HCT116 (cell line): ENCODE data around the gene INTS3. TPM values are rescaled to one million over a fixed set of nuclear protein-coding genes. Genes with fewer than 3 reads are reported as not detected.

Source experiments
- ATAC-seq: fragments of 200-7000 bp; cut with Tn5 transposase; 2 replicates; pipeline ENCODE4 v1.9.1; 2020; ENCODE audit warnings: mild to moderate bottlenecking, moderate library complexity
- BruUV-seq: library from RNA; stranded (reverse); fragments of 400-500 nt; replicated peaks from 2 replicates; lab custom pipeline; 2021; lab: Mats Ljungman, UMichigan
- CTCF ChIA-PET: fragments of 300-600 bp; sonication (Branson Sonifier 250); formaldehyde crosslinking; loops from one replicate; lab custom pipeline; 2021; ENCODE audit warnings: antibody characterized with exemption; lab: Charles Lee
- POLR2A ChIA-PET: fragments of 300-600, 350-600 bp; sonication (Branson Sonifier 250); formaldehyde crosslinking; loops from one replicate; lab custom pipeline; 2021; ENCODE audit warnings: antibody characterized with exemption; lab: Charles Lee
- RAD21 ChIA-PET, 2 experiments: fragments of 300-600 bp; sonication (Branson Sonifier 250); formaldehyde crosslinking; loops; one replicate each; lab custom pipeline; 2023; ENCODE audit warnings: low total read pairs in 2 of 2; ENCODE audit not compliant: uncharacterized antibody in 2 of 2, unreplicated experiment in 2 of 2, low non-redundant PET in 1 of 2; lab: Charles Lee
- DNase-seq: peaks from one replicate; pipeline ENCODE4 v3.0.0-alpha.2; 2010; ENCODE audit warnings: low read depth, low spot score
- H2AFZ ChIP-seq: fragments of 200-600 bp; shearing (Covaris generic), sonication (generic); 2 replicates; pipeline ENCODE4 v1.6.1; 2017; ENCODE audit warnings: low read depth, mixed run types, mixed read lengths, antibody characterized with exemption, low read length; ENCODE audit not compliant: poor library complexity, severe bottlenecking
- H3K27ac ChIP-seq: 2 replicates; pipeline ENCODE4 v1.5.1; 2012; ENCODE audit warnings: low read depth, low read length
- H3K27me3 ChIP-seq: fragments of 200-600 bp; sonication (generic); 2 replicates; pipeline ENCODE4 v1.6.1; 2016; ENCODE audit warnings: mixed run types, low read length, mixed read lengths; ENCODE audit not compliant: insufficient read depth
- H3K36me3 ChIP-seq, 2 experiments: fragments of 200-500 bp in 1 of 2; fragments of 200-600 bp in 1 of 2; sonication (Bioruptor generic) in 1 of 2; sonication (generic) in 1 of 2; 2 replicates each; pipeline versions ENCODE4 v1.5.1 to v1.6.1; 2014 to 2016; ENCODE audit warnings: low read length in 2 of 2, inconsistent platforms in 1 of 2, mixed read lengths in 1 of 2, mixed run types in 1 of 2; ENCODE audit not compliant: insufficient read depth in 2 of 2, control insufficient read depth in 1 of 2
- H3K4me1 ChIP-seq, 2 experiments: fragments of 200-600 bp in 1 of 2; sonication (generic) in 1 of 2; 2 replicates each; pipeline versions ENCODE4 v1.5.1 to v1.6.1; 2012 to 2017; ENCODE audit warnings: low read length in 2 of 2, inconsistent platforms in 1 of 2, mild to moderate bottlenecking in 1 of 2, mixed read lengths in 1 of 2, mixed run types in 1 of 2, moderate library complexity in 1 of 2; ENCODE audit not compliant: insufficient read depth in 2 of 2, control insufficient read depth in 1 of 2
- H3K4me2 ChIP-seq: fragments of 200-600 bp; sonication (generic); 2 replicates; pipeline ENCODE4 v1.6.1; 2017; ENCODE audit warnings: mixed run types, low read length, mixed read lengths
- H3K4me3 ChIP-seq, 2 experiments: fragments of 200-600 bp in 1 of 2; sonication (generic) in 1 of 2; replicated peaks in 1 of 2; 2 replicates each; pipeline ENCODE4 v1.5.1; 2011 to 2016; ENCODE audit warnings: low read length in 2 of 2, control low read depth in 1 of 2, low read depth in 1 of 2, mild to moderate bottlenecking in 1 of 2, mixed read lengths in 1 of 2, mixed run types in 1 of 2
- H3K79me2 ChIP-seq: fragments of 200-600 bp; sonication (generic); 2 replicates; pipeline ENCODE4 v1.6.1; 2017; ENCODE audit warnings: mild to moderate bottlenecking, mixed run types, low read length, moderate library complexity, mixed read lengths; ENCODE audit not compliant: insufficient read depth
- H3K9ac ChIP-seq: fragments of 200-600 bp; sonication (generic); 2 replicates; pipeline ENCODE4 v1.6.1; 2016; ENCODE audit warnings: low read length, mixed read lengths
- H3K9me2 ChIP-seq: fragments of 200-600 bp; sonication (generic), shearing (Covaris generic); 2 replicates; pipeline ENCODE4 v1.6.1; 2017; ENCODE audit warnings: mixed run types, mild to moderate bottlenecking, moderate library complexity; ENCODE audit not compliant: insufficient read depth
- H3K9me3 ChIP-seq, 2 experiments: fragments of 200-500 bp in 1 of 2; fragments of 200-600 bp in 1 of 2; sonication (Bioruptor generic) in 1 of 2; sonication (generic) in 1 of 2; 2 replicates each; pipeline ENCODE4 v1.6.1; 2014 to 2017; ENCODE audit warnings: low read length in 2 of 2, mixed read lengths in 2 of 2, inconsistent platforms in 1 of 2, low read depth in 1 of 2, mild to moderate bottlenecking in 1 of 2, mixed run types in 1 of 2, moderate library complexity in 1 of 2; ENCODE audit not compliant: control insufficient read depth in 1 of 2, insufficient read depth in 1 of 2
- H4K20me1 ChIP-seq: fragments of 200-600 bp; sonication (generic), shearing (Covaris generic); 2 replicates; pipeline ENCODE4 v1.6.1; 2017; ENCODE audit warnings: mixed run types, mild to moderate bottlenecking, moderate library complexity; ENCODE audit not compliant: insufficient read depth
- CEBPB ChIP-seq: IDR thresholded peaks from 2 replicates; pipeline ENCODE4 v1.6.1; 2012; ENCODE audit warnings: low read depth
- ELF1 ChIP-seq: IDR thresholded peaks from 2 replicates; pipeline ENCODE4 v1.6.1; 2012; ENCODE audit warnings: low read depth, borderline replicate concordance
- EZH2 ChIP-seq: fragments of 200-600 bp; sonication (generic); IDR thresholded peaks from 2 replicates; pipeline ENCODE4 v1.6.1; 2017; ENCODE audit warnings: antibody characterized with exemption, mixed run types
- JUND ChIP-seq: IDR thresholded peaks from 2 replicates; pipeline ENCODE4 v1.6.1; 2012
- POLR2A ChIP-seq: IDR thresholded peaks from 2 replicates; pipeline ENCODE4 v1.7.0; 2011; ENCODE audit warnings: borderline replicate concordance; ENCODE audit not compliant: insufficient read depth, insufficient read length; ENCODE audit errors: extremely low read depth
- POLR2AphosphoS5 ChIP-seq: IDR thresholded peaks from 2 replicates; pipeline ENCODE4 v1.6.1; 2011; ENCODE audit warnings: mild to moderate bottlenecking, low read depth, low read length, moderate library complexity
- RAD21 ChIP-seq: IDR thresholded peaks from 2 replicates; pipeline ENCODE4 v1.6.1; 2012; ENCODE audit warnings: low read depth, mild to moderate bottlenecking
- SP1 ChIP-seq: IDR thresholded peaks from 2 replicates; pipeline ENCODE4 v1.6.1; 2012; ENCODE audit warnings: low read depth
- SRF ChIP-seq: IDR thresholded peaks from 2 replicates; pipeline ENCODE4 v1.6.1; 2012; ENCODE audit warnings: low read depth
- YY1 ChIP-seq: IDR thresholded peaks from 2 replicates; pipeline ENCODE4 v1.6.1; 2011; ENCODE audit warnings: low read length, low read depth, moderate library complexity, mild to moderate bottlenecking; ENCODE audit not compliant: insufficient replicate concordance; ENCODE audit errors: extremely low read depth
- ZNF274 ChIP-seq: fragments of 200-500 bp; sonication (Bioruptor generic); IDR thresholded peaks from 2 replicates; pipeline ENCODE4 v1.6.1; 2014; ENCODE audit warnings: mild to moderate bottlenecking, low read depth, low read length, inconsistent platforms
- intact Hi-C: fragments of 100-400 bp; cut with micrococcal nuclease; formaldehyde crosslinking; loops from 2 replicates; pipeline ENCODE4 v1.10.0; 2022
- total RNA-seq: library from RNA; stranded (reverse); gene quantifications from one replicate; pipeline ENCODE4 v1.2.1, GENCODE V29; 2021; ENCODE audit not compliant: unreplicated experiment
- TF ChIP-seq, protein P1 (sequence below): IDR thresholded peaks from 2 replicates; pipeline ENCODE4 v1.6.1; 2012
- TF ChIP-seq, protein P2 (sequence below): IDR thresholded peaks from 2 replicates; pipeline ENCODE4 v1.6.1; 2012; ENCODE audit warnings: low read depth
- TF ChIP-seq, protein P3 (sequence below): IDR thresholded peaks from 2 replicates; pipeline ENCODE4 v1.6.1; 2012
- TF ChIP-seq, protein P4 (sequence below): IDR thresholded peaks from 2 replicates; pipeline ENCODE4 v1.6.1; 2011; ENCODE audit warnings: mild to moderate bottlenecking, low read length, moderate library complexity; ENCODE audit not compliant: insufficient replicate concordance; ENCODE audit errors: extremely low read depth

The INTS3 gene
- total RNA-seq, 1 experiment from 2014 or later = 47.6 TPM

DNA sequence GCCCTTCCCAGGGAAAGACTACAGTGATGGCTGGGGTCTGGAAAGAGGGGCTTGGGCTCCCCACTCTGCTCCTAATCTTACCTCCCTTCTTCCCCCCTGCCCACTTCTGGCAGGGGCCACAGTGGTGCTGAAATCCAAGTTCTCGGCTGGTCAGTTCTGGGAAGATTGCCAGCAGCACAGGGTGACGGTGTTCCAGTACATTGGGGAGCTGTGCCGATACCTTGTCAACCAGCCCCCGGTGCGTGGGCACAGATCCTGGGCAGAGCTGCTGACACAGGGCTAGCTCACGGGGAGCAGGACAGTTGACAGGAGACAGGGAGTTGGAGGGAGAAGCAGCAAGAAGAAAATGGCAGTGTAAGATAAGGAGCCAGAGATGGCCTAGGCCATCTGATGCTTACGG lies 49.8 kb downstream of the INTS3 start:
- Histone ChIP-seq H3K27ac (no peak overlapping the region), H3K9ac (no peak overlapping the region), H3K79me2 (no peaks in the 10 kb centered on the region)
- TF ChIP-seq POLR2AphosphoS5 = no peak
- TF ChIP-seq, protein P1, sequence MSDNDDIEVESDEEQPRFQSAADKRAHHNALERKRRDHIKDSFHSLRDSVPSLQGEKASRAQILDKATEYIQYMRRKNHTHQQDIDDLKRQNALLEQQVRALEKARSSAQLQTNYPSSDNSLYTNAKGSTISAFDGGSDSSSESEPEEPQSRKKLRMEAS = no peak
- TF ChIP-seq JUND = no peak
- TF ChIP-seq YY1 = no peak
- TF ChIP-seq, protein P2, sequence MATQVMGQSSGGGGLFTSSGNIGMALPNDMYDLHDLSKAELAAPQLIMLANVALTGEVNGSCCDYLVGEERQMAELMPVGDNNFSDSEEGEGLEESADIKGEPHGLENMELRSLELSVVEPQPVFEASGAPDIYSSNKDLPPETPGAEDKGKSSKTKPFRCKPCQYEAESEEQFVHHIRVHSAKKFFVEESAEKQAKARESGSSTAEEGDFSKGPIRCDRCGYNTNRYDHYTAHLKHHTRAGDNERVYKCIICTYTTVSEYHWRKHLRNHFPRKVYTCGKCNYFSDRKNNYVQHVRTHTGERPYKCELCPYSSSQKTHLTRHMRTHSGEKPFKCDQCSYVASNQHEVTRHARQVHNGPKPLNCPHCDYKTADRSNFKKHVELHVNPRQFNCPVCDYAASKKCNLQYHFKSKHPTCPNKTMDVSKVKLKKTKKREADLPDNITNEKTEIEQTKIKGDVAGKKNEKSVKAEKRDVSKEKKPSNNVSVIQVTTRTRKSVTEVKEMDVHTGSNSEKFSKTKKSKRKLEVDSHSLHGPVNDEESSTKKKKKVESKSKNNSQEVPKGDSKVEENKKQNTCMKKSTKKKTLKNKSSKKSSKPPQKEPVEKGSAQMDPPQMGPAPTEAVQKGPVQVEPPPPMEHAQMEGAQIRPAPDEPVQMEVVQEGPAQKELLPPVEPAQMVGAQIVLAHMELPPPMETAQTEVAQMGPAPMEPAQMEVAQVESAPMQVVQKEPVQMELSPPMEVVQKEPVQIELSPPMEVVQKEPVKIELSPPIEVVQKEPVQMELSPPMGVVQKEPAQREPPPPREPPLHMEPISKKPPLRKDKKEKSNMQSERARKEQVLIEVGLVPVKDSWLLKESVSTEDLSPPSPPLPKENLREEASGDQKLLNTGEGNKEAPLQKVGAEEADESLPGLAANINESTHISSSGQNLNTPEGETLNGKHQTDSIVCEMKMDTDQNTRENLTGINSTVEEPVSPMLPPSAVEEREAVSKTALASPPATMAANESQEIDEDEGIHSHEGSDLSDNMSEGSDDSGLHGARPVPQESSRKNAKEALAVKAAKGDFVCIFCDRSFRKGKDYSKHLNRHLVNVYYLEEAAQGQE = no peak
- TF ChIP-seq, protein P3, sequence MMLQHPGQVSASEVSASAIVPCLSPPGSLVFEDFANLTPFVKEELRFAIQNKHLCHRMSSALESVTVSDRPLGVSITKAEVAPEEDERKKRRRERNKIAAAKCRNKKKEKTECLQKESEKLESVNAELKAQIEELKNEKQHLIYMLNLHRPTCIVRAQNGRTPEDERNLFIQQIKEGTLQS = no peak
- TF ChIP-seq, protein P4, sequence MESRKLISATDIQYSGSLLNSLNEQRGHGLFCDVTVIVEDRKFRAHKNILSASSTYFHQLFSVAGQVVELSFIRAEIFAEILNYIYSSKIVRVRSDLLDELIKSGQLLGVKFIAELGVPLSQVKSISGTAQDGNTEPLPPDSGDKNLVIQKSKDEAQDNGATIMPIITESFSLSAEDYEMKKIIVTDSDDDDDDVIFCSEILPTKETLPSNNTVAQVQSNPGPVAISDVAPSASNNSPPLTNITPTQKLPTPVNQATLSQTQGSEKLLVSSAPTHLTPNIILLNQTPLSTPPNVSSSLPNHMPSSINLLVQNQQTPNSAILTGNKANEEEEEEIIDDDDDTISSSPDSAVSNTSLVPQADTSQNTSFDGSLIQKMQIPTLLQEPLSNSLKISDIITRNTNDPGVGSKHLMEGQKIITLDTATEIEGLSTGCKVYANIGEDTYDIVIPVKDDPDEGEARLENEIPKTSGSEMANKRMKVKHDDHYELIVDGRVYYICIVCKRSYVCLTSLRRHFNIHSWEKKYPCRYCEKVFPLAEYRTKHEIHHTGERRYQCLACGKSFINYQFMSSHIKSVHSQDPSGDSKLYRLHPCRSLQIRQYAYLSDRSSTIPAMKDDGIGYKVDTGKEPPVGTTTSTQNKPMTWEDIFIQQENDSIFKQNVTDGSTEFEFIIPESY = no peak
- no peak for TF ChIP-seq ZNF274
- no peak for TF ChIP-seq ELF1
- no peak for TF ChIP-seq EZH2
- TF ChIP-seq SRF = no peak
- TF ChIP-seq RAD21 = no peak
- no peak for TF ChIP-seq CEBPB
- no peak for TF ChIP-seq POLR2A
- no peak for TF ChIP-seq SP1
- TF ChIP-seq, all 23 proteins: peak for 0
- Histone ChIP-seq H3K9me3 (no peaks in the 10 kb centered on the region), H2AFZ (no peak overlapping the region), H4K20me1 (no peaks in the 10 kb centered on the region), H3K9me2 (no peaks in the 10 kb centered on the region), H3K4me1 (peaks cover 14 to 27% of the 10 kb centered on the region in 2 experiments), H3K36me3 (peaks cover 0 to 11% of the 10 kb centered on the region in 2 experiments; a peak in 2 of 4 replicates), H3K4me2 (no peak overlapping the region), H3K4me3 (no peak overlapping the region), H3K27me3 (no peaks in the 10 kb centered on the region)
- DNase-seq (no peak), ATAC-seq (no peak)
- no TSS peak for BruUV-seq
- intact Hi-C loops = loop anchor here (10.0 kb wide), 1 partner anchor 103 kb away; the partner anchor contains the start of genes ILF2 and NPR1
- ChIA-PET CTCF (no interaction called here), RAD21 (no interaction called here), POLR2A (no interaction called here)
